Erythroblast (primary cell): ENCODE results near the gene FNDC3B.

Experiments
- DNase-seq, 2 experiments: peaks; one replicate each; lab custom pipeline; 2025; lab: John Stamatoyannopoulos, UW
- GATA1 ChIP-seq: IDR thresholded peaks from 2 replicates; pipeline ENCODE4 v1.6.1; 2011; ENCODE audit warnings: low read depth, mild to moderate bottlenecking, control low read depth, low read length, moderate library complexity
- POLR2A ChIP-seq: IDR thresholded peaks from 2 replicates; pipeline ENCODE4 v1.6.1; 2011; ENCODE audit warnings: mild to moderate bottlenecking, low read length

The FNDC3B gene

DNA sequence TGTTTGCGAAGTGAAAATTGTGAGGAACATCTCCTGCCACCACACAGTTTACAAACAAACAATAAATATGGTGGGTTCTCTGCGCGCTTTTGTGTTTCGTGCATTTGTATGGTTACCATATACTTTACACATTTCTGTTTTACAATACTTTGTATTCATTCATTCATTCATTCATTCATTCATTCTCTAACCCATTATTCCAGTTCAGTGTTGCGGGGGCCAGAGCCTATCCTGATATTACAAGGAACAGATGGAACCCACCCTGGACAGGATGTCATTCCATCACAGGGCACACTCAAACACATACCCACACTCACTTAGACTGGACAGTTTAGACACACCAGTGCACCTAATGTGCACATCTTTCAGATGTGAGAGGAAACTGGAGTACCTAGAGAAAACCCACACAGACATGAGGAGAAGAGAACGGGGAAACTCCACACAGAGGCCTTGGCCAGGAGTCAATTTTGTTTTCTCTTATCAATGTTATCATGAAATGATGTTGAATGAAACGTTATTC lies 160.5 kb downstream of the FNDC3B start:
- TF ChIP-seq POLR2A (no peak), GATA1 (no peak)
- DNase-seq: no peak

GRCh38 chr3:172201136-172201869 lies 161.9 kb downstream of the FNDC3B start:
- TF ChIP-seq GATA1 (no peak), POLR2A (peak; percentile 32)
- DNase-seq: peak; percentile 61 to 70

- TF ChIP-seq GATA1 (no peak), POLR2A (no peak)
- peak in 1 of 2 experiments; percentile 13 for DNase-seq
Measured at GRCh38 chr3:172201870-172202236, 162.5 kb downstream of the FNDC3B start.

DNA sequence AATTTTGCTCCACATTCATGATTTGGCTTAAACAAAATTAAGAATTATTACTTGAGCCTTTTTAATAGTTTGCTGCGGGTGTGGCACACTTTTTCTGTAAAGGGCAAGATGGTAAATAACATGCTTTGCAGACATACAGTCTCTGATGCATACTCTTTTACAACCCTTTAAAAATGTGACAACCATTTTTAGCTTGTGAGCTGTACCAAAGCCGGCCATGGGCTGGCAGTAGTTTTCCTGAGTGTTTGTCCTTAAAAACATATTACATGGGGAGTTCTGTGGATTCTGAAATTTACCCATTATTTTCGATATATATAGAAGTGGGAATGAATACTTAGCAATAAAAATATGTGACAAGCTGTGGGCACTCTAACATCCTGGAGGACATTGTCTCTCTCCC lies 163.4 kb downstream of the FNDC3B start:
- no peak for TF ChIP-seq POLR2A
- TF ChIP-seq GATA1: no peak
- DNase-seq: no peak

GRCh38 chr3:172203522-172204258 lies 164.3 kb downstream of the FNDC3B start:
- DNase-seq: no peak
- no peak for TF ChIP-seq POLR2A
- no peak for TF ChIP-seq GATA1

- TF ChIP-seq GATA1: no peak
- no peak for TF ChIP-seq POLR2A
- DNase-seq: no peak
Measured at GRCh38 chr3:172204716-172205115, 165.3 kb downstream of the FNDC3B start.

- TF ChIP-seq POLR2A (no peak), GATA1 (no peak)
- DNase-seq: no peak
Measured at GRCh38 chr3:172208586-172209332, 169.4 kb downstream of the FNDC3B start.

- DNase-seq: no peak
- no peak for TF ChIP-seq GATA1
Measured at GRCh38 chr3:172209333-172210321, 170.2 kb downstream of the FNDC3B start.

- no peak for DNase-seq
- TF ChIP-seq POLR2A (no peak), GATA1 (no peak)
Measured at GRCh38 chr3:172210355-172210754, 171.0 kb downstream of the FNDC3B start.

GRCh38 chr3:172211123-172211522 lies 171.7 kb downstream of the FNDC3B start:
- TF ChIP-seq POLR2A (no peak), GATA1 (no peak)
- DNase-seq: no peak

DNA sequence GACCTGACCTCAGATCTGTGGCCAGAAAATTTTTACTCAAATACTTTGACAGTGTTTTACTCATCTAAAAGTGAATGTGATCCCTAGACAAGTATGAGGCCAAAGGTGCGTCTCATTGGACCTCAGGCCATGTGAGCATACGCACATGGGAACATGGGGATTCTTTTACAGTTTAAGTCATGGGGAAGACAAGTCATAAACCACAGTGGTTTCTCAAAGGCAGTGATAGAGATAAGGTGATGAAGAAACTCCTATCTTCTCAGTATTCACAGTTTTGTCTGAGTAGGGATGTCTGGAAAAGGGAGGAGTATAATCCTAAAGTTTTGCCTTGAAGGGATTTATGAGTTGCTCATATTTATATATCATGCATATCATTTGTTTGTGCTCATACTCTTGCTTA lies 173.8 kb downstream of the FNDC3B start:
- TF ChIP-seq POLR2A (no peak), GATA1 (no peak)
- DNase-seq: no peak

- no peak for TF ChIP-seq POLR2A
- no peak for TF ChIP-seq GATA1
- no peak for DNase-seq
Measured at GRCh38 chr3:172213904-172214303, 174.5 kb downstream of the FNDC3B start.

DNA sequence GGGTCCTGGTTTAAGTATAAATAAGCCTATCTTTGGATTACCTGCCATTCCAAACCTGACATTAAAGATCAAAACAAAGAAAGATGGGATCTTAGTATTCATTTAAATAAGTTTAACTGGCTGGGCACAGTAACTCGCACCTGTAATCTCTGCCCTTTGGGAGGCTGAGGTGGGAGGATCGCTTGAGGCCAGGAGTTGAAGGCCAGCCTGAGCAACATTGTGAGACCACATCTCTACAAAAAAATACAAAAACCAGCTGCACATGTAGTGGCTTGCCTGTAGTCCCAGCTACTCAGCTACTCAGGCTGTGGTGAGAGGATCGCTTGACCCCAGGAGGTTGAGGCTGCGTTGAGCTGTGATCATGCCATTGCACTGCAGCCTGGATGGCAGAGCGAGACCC lies 176.9 kb downstream of the FNDC3B start:
- TF ChIP-seq POLR2A: no peak
- TF ChIP-seq GATA1: no peak
- DNase-seq: no peak
